Left lobe of liver (tissue), 2 donors: Measurements from ENCODE around the gene GATAD2A. TPM values are rescaled to one million over a fixed set of nuclear protein-coding genes. Genes with fewer than 3 reads are reported as not detected.
"Not testable (repeated sequence)": the region's sequence is repeated elsewhere in the genome, so short reads cannot be mapped to it uniquely, and the experiment has no call there.

Experiments used
- ATAC-seq: fragments of 200-7000 bp; cut with Tn5 transposase; one replicate; pipeline ENCODE4 v1.9.1; 2020; ENCODE audit warnings: mild to moderate bottlenecking, moderate library complexity
- DNase-seq: peaks from one replicate; pipeline ENCODE4 v3.0.0-alpha.2; 2020; ENCODE audit warnings: low spot score
- total RNA-seq: library from RNA; stranded (reverse); gene quantifications from one replicate; pipeline ENCODE4 v1.2.1, GENCODE V29; 2021
- donor health status: DM: no; HTN: no; CAD: no; lungs with moderate emphysema.
- donor health status: DM: no; HTN: yes; CAD: no.

GATAD2A gene
- total RNA-seq, 1 donor from 2014 or later, result 36.1 TPM

GRCh38 chr19:19445288-19445687 lies 39.8 kb downstream of the GATAD2A start:
- DNase-seq (no peak), ATAC-seq (no peak)

DNA sequence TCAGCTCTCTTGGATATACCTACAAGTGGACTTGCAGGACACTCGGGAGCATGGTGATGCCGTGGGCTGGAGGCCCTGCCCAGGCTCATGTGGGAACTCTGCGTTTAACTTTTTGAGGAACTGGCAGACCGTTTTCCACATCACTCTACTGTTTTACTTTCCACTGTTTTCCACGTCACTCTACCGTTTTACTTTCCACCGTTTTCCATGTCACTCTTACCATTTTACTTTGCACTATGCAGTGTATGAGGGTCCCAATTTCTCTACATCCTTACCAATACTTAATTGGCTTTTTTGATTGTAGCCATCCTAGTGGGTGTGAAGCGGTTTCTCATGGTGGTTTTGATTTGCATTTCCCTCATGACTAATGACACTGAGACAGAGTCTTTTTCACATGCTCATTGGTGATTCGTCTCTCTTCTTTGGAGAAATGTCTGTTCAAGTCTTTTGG lies 40.5 kb downstream of the GATAD2A start:
- ATAC-seq, result no peak
- no peak for DNase-seq

DNA sequence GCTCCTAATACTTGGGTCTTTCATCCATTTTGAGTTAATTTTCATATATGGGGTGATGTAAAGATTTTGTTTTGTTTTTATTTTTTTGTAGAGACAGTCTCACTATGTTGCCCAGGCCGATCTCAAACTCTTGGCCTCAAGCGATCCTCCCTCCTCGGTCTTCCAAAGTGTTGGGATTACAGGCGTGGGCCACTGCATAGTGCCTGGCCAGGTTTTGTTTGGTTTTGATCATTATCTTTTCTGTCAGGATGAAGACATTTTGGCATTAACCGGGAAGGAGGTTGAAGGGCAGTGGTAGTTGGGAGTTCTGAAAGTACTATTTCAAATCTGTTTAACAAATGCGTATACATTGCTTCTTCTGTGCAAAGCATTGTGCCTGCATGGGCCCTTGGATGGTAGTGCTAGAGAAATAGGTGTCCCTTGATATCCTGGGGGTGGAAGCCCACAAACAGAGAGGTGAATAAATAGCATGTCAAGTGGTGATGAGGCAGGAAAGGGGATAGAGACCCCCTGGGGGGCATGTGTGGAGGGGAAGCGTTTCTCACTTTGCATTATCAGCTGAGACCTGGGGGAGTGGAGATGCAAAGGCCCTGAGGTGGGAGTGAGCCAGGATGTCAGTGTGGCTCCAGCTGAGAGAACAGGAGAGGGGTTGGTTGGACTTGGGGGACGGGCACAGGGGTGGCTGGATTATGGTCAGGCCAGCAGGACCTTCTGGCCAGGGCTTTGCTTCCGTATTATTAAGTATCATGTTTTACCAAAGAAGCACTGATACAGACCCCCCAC lies 41.4 kb downstream of the GATAD2A start:
- DNase-seq (no peak), ATAC-seq (peak; percentile 77)

DNA sequence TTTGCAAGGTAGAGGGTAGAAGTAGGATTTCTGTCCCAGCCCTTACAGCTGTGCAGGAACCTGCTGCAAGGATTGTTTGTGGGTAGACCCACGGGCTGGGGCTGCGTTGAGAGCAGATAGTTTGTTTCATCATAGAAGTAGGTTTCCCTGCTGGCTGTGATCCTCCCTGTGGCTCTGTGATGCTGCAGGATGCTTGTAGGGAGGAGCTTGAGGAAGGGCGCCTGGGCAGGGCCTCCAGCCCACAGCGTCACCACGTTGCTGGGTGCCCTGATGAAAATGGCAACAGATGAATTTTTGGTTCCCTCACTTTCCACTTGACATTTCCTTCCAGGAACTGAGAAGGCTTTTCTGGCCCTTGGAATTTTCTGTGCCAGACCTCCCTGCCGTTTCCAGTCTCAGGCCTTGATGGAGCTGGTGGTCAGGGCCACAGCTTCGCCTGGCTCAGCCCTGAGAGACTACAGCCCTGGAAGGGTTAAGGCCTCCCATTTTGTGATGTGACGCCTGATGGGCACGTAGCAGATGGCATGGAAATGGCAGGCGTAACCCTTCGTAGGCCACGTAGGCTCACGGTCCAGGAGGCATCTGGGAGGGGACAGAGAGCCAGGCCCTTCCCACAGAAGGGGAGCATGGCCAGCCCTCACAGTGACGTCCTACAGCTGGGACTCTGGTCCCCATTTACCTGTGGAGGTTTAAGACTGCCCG lies 42.2 kb downstream of the GATAD2A start:
- ATAC-seq (no peak), DNase-seq (no peak)

DNA sequence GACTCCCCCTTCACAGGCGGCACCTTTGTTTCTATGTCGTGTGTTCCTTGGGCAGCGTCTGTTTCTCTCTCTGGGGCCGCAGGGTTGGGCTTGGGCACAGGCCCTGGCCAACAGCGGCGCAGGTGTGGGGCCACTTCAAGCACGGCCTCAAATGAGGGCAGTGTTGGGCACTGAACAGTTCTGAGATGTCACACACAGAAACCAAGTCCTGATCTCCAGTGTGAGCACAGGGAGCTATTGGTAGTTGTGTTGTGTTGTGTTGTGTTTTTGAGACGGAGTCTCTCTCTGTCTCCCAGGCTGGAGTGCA lies 42.7 kb downstream of the GATAD2A start:
- DNase-seq (no peak), ATAC-seq (no peak)

- ATAC-seq (no peak), DNase-seq (no peak)
Measured at GRCh38 chr19:19451429-19452242, 46.2 kb downstream of the GATAD2A start.

DNA sequence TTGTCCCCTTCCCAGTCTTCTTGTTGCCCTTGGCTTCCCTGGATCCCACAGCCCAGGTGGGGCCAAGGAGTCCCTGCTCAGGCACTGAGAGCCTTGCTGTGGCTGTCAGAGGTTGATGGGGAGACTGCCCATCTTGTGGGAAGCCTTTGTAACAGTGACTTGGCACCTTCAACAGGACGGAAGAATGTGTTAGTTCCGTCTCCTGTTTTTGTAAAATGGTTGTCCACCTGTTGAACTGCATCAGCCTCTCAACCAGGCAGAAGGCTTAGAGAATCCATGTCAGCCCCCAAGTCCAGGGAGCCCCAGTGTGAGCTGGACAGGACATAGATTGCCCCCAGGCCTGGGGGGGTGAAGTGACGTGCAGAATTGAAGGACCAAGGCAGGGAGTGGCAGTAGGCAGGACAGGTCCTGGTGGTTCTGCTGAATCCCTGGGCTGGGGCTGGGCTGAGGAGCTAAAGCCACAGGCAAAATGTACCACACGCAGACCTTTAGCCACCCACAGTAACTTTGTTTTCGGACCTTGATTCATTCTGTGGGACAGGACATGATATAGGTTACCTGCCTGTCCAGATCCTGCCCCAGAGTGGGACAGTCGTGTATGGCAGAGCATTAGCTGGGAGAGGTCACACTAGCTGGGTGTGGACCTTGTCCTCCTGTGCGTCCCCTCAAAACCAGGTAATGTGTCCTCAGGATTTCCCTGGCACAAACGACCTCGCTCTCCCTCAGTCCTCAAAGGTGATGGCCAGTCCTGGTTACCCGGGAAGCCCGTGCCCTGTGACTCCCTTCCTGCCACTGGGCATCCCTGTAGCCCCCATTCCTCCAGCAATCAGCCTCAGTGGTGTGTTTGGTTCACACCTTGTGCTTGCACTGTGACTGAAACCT lies 47.0 kb downstream of the GATAD2A start:
- DNase-seq, result no peak

DNA sequence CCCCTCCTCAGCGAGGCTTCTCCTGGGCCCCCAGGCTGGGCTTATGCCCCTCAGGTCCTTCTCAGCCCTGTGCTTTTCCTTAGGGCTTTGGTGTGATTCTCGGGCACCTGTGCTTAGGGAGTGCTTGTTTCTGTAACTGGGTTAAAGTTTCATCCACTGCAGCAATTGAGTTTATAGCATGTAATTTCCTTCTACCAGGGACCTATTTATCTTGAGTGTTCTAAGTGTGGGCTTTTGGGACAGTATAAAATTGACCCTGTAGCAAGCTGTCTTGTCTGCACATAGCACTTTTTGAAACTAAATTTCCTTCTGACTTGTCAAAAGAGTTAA lies 47.6 kb downstream of the GATAD2A start:
- ATAC-seq, result no peak
- DNase-seq, result no peak

More for the DNA sequence above, 47.0 kb downstream of the GATAD2A start:
- ATAC-seq, result peak; percentile 19

DNA sequence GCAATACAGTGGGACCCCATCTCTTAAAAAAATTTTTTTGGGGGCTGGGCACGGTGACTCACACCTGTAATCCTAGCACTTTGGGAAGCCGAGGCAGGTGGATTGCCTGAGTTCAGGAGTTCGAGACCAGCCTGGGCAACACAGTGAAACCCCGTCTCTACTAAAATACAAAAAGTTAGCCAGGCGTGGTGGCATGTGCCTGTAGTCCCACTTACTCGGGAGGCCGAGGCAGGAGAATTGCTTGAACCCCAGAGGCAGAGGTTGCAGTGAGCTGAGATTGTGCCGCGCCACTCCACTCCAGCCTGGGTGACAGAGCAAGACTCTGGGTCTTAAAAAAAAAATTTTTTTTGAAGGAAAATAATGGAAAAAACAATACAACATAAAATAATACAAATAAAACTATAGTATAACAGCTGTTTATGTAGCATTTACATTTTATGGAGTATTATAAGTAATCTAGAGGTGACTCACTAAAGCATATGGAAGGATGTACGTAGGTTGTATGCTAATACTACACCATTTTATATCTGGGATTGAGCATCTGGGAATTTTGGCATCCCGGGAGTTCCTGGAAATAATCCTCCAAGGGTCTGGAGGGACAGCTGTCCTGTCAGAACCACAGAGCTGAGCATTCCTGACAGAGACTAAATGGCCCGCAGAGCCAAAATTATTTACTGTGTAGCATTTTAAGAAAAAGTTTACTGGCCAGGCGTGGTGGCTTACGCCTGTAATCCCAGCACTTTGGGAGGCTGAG lies 49.9 kb downstream of the GATAD2A start:
- not testable (repeated sequence) for ATAC-seq, DNase-seq

- ATAC-seq (peak; percentile 19), DNase-seq (no peak)
Measured at GRCh38 chr19:19457671-19458070, 52.2 kb downstream of the GATAD2A start.

- DNase-seq (no peak), ATAC-seq (no peak)
Measured at GRCh38 chr19:19458110-19458816, 52.8 kb downstream of the GATAD2A start.

DNA sequence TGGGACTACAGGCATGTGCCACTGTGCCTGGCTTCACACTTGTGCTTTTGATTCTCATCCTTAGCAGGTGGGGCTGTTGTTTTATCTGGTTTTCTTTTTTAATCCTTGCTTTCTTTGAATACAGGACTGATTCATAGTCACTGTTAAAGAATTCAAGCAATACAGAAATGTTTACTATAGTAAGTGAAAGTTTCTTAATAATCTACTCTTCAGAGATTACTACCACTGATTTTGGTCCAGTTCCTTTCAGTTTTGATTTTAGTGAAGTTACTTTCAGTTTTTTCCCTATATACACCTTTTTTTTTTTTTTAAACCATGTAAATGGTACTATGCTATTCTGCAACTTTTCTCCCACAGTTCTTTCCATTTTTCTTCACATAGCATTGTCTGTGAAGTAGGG lies 53.6 kb downstream of the GATAD2A start:
- no peak for DNase-seq
- no peak for ATAC-seq

GRCh38 chr19:19459707-19460251 lies 54.3 kb downstream of the GATAD2A start:
- ATAC-seq, result peak; percentile 25

DNA sequence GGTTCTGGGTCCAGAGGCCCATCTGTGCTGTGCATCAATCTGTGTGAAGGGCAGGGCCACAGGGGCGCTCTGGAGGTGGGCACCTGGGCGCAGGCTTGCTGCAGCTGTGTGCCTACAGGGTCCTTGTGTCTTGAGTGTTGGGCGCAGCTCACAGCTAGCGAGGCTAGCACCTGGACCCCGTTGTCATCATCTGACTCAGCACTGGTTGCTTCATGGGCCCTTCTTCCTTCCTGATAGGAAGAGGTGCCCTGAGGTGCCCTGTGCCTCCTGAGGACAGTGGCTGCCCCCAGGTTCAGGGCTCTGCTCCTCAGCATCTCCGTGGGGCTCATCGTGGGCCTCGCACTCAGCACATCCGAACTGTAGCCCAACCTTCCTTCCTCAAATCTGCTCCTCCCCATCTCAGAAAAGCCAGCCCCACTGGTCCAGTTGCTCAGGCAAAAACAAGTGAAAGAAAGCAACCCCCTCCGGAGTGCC lies 54.8 kb downstream of the GATAD2A start:
- DNase-seq (no peak), ATAC-seq (no peak)

More at GRCh38 chr19:19459707-19460251, 54.3 kb downstream of the GATAD2A start:
- DNase-seq, result no peak

DNA sequence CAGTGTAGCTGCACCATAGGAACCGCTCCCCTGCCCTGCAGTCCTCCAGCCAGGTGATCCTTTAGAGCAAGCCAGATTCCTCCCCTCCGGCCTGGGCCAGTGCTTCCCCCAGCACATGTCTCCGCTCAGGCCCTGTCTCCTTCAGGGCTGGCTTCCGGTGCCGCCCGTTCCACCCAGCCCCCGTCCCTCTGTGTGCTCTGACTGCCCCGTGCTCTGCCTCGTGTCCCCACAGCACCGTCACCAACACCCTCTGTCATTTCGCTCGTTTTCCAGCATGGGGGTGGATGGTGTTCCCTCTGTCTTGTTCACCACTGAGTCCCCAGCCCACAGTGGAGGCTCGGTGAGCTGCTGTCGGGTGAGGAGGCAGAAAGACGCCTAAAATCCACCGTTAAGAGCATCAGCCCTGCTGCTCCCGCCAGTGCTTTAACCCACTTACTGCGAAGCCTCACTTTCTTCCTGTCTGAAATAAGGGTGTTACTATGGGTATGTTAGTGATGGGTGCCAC lies 55.3 kb downstream of the GATAD2A start:
- ATAC-seq (peak; percentile 50), DNase-seq (no peak)

GRCh38 chr19:19461306-19461670 lies 55.8 kb downstream of the GATAD2A start:
- ATAC-seq (no peak), DNase-seq (no peak)

DNA sequence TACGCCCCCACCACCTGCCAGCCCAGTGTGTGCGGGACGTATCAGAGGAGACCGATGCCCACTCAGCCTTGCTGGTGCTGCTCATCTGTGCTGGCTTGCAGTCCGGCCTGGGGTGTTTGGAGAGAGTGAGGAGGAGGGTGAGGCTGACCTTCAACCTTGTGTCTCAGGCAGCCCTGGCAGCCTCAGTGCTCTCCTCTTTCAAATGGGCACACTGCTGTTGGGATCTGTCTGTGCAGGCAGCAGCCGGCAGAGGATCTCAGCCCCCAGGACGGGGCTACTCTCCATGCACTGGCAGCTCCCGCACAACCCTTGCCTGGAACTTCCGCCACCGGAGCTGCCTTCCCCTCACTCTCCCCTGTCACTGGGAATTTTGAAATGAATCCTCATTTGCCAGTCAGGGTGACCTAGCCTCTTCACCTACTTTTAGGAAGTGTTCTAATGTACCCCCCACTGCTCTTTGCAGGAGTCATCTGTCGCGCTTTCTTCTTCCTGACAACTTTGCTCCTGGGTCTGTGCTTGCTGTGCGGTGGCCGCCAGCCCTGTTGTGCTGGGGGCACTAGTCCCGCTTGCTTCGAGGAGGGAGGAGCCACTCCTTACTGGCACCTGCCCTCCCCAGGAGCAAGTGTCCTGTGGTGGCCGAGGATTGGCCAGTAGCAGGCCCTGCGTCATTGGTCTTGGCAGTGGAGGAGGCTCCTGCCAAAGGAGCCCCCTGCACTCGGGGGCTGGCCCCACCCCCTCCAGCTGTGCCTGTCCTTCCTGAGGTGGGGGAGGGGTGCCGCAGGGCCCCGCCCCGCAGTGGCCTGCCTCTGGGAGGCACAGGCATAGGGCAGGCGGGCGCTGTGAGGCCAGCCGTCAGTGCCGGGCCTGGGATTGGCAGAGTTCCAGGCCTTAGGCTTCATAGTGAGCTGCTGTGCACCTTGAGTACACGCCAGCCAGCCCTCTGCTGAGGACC lies 56.5 kb downstream of the GATAD2A start:
- ATAC-seq (peak; percentile 45), DNase-seq (no peak)
